HCT116 (cell line): Measurements from ENCODE around the gene DAPK3. TPM values are rescaled to one million over a fixed set of nuclear protein-coding genes. Genes with fewer than 3 reads are reported as not detected.

Source experiments
- ATAC-seq: fragments of 200-7000 bp; cut with Tn5 transposase; 2 replicates; pipeline ENCODE4 v1.9.1; 2020; ENCODE audit warnings: mild to moderate bottlenecking, moderate library complexity
- BruUV-seq: library from RNA; stranded (reverse); fragments of 400-500 nt; replicated peaks from 2 replicates; lab custom pipeline; 2021; lab: Mats Ljungman, UMichigan
- CTCF ChIA-PET: fragments of 300-600 bp; sonication (Branson Sonifier 250); formaldehyde crosslinking; loops from one replicate; lab custom pipeline; 2021; ENCODE audit warnings: antibody characterized with exemption; lab: Charles Lee
- POLR2A ChIA-PET: fragments of 300-600, 350-600 bp; sonication (Branson Sonifier 250); formaldehyde crosslinking; loops from one replicate; lab custom pipeline; 2021; ENCODE audit warnings: antibody characterized with exemption; lab: Charles Lee
- RAD21 ChIA-PET, 2 experiments: fragments of 300-600 bp; sonication (Branson Sonifier 250); formaldehyde crosslinking; loops; one replicate each; lab custom pipeline; 2023; ENCODE audit warnings: low total read pairs in 2 of 2; ENCODE audit not compliant: uncharacterized antibody in 2 of 2, unreplicated experiment in 2 of 2, low non-redundant PET in 1 of 2; lab: Charles Lee
- DNase-seq: peaks from one replicate; pipeline ENCODE4 v3.0.0-alpha.2; 2010; ENCODE audit warnings: low read depth, low spot score
- H2AFZ ChIP-seq: fragments of 200-600 bp; shearing (Covaris generic), sonication (generic); 2 replicates; pipeline ENCODE4 v1.6.1; 2017; ENCODE audit warnings: low read depth, mixed run types, mixed read lengths, antibody characterized with exemption, low read length; ENCODE audit not compliant: poor library complexity, severe bottlenecking
- H3K27ac ChIP-seq: 2 replicates; pipeline ENCODE4 v1.5.1; 2012; ENCODE audit warnings: low read depth, low read length
- H3K27me3 ChIP-seq: fragments of 200-600 bp; sonication (generic); 2 replicates; pipeline ENCODE4 v1.6.1; 2016; ENCODE audit warnings: mixed run types, low read length, mixed read lengths; ENCODE audit not compliant: insufficient read depth
- H3K36me3 ChIP-seq, 2 experiments: fragments of 200-500 bp in 1 of 2; fragments of 200-600 bp in 1 of 2; sonication (Bioruptor generic) in 1 of 2; sonication (generic) in 1 of 2; 2 replicates each; pipeline versions ENCODE4 v1.5.1 to v1.6.1; 2014 to 2016; ENCODE audit warnings: low read length in 2 of 2, inconsistent platforms in 1 of 2, mixed read lengths in 1 of 2, mixed run types in 1 of 2; ENCODE audit not compliant: insufficient read depth in 2 of 2, control insufficient read depth in 1 of 2
- H3K4me1 ChIP-seq, 2 experiments: fragments of 200-600 bp in 1 of 2; sonication (generic) in 1 of 2; 2 replicates each; pipeline versions ENCODE4 v1.5.1 to v1.6.1; 2012 to 2017; ENCODE audit warnings: low read length in 2 of 2, inconsistent platforms in 1 of 2, mild to moderate bottlenecking in 1 of 2, mixed read lengths in 1 of 2, mixed run types in 1 of 2, moderate library complexity in 1 of 2; ENCODE audit not compliant: insufficient read depth in 2 of 2, control insufficient read depth in 1 of 2
- H3K4me2 ChIP-seq: fragments of 200-600 bp; sonication (generic); 2 replicates; pipeline ENCODE4 v1.6.1; 2017; ENCODE audit warnings: mixed run types, low read length, mixed read lengths
- H3K4me3 ChIP-seq, 2 experiments: fragments of 200-600 bp in 1 of 2; sonication (generic) in 1 of 2; replicated peaks in 1 of 2; 2 replicates each; pipeline ENCODE4 v1.5.1; 2011 to 2016; ENCODE audit warnings: low read length in 2 of 2, control low read depth in 1 of 2, low read depth in 1 of 2, mild to moderate bottlenecking in 1 of 2, mixed read lengths in 1 of 2, mixed run types in 1 of 2
- H3K79me2 ChIP-seq: fragments of 200-600 bp; sonication (generic); 2 replicates; pipeline ENCODE4 v1.6.1; 2017; ENCODE audit warnings: mild to moderate bottlenecking, mixed run types, low read length, moderate library complexity, mixed read lengths; ENCODE audit not compliant: insufficient read depth
- H3K9ac ChIP-seq: fragments of 200-600 bp; sonication (generic); 2 replicates; pipeline ENCODE4 v1.6.1; 2016; ENCODE audit warnings: low read length, mixed read lengths
- H3K9me2 ChIP-seq: fragments of 200-600 bp; sonication (generic), shearing (Covaris generic); 2 replicates; pipeline ENCODE4 v1.6.1; 2017; ENCODE audit warnings: mixed run types, mild to moderate bottlenecking, moderate library complexity; ENCODE audit not compliant: insufficient read depth
- H3K9me3 ChIP-seq, 2 experiments: fragments of 200-500 bp in 1 of 2; fragments of 200-600 bp in 1 of 2; sonication (Bioruptor generic) in 1 of 2; sonication (generic) in 1 of 2; 2 replicates each; pipeline ENCODE4 v1.6.1; 2014 to 2017; ENCODE audit warnings: low read length in 2 of 2, mixed read lengths in 2 of 2, inconsistent platforms in 1 of 2, low read depth in 1 of 2, mild to moderate bottlenecking in 1 of 2, mixed run types in 1 of 2, moderate library complexity in 1 of 2; ENCODE audit not compliant: control insufficient read depth in 1 of 2, insufficient read depth in 1 of 2
- H4K20me1 ChIP-seq: fragments of 200-600 bp; sonication (generic), shearing (Covaris generic); 2 replicates; pipeline ENCODE4 v1.6.1; 2017; ENCODE audit warnings: mixed run types, mild to moderate bottlenecking, moderate library complexity; ENCODE audit not compliant: insufficient read depth
- ATF3 ChIP-seq: IDR thresholded peaks from 2 replicates; pipeline ENCODE4 v1.6.1; 2012
- MAX ChIP-seq: IDR thresholded peaks from 2 replicates; pipeline ENCODE4 v1.6.1; 2012
- POLR2A ChIP-seq: IDR thresholded peaks from 2 replicates; pipeline ENCODE4 v1.7.0; 2011; ENCODE audit warnings: borderline replicate concordance; ENCODE audit not compliant: insufficient read depth, insufficient read length; ENCODE audit errors: extremely low read depth
- POLR2AphosphoS5 ChIP-seq: IDR thresholded peaks from 2 replicates; pipeline ENCODE4 v1.6.1; 2011; ENCODE audit warnings: mild to moderate bottlenecking, low read depth, low read length, moderate library complexity
- SP1 ChIP-seq: IDR thresholded peaks from 2 replicates; pipeline ENCODE4 v1.6.1; 2012; ENCODE audit warnings: low read depth
- ZNF274 ChIP-seq: fragments of 200-500 bp; sonication (Bioruptor generic); IDR thresholded peaks from 2 replicates; pipeline ENCODE4 v1.6.1; 2014; ENCODE audit warnings: mild to moderate bottlenecking, low read depth, low read length, inconsistent platforms
- intact Hi-C: fragments of 100-400 bp; cut with micrococcal nuclease; formaldehyde crosslinking; loops from 2 replicates; pipeline ENCODE4 v1.10.0; 2022
- total RNA-seq: library from RNA; stranded (reverse); gene quantifications from one replicate; pipeline ENCODE4 v1.2.1, GENCODE V29; 2021; ENCODE audit not compliant: unreplicated experiment

The DAPK3 gene
- total RNA-seq, 1 experiment from 2014 or later = 54.8 TPM

GRCh38 chr19:3984584-3984907 lies 13.6 kb upstream of the DAPK3 start:
- BruUV-seq = TSS peak; percentile 58
- peaks cover 52% of the 10 kb centered on the region; the same call in 1 of the 2 replicates for H4K20me1 ChIP-seq
- ATAC-seq = no peak
- H3K36me3 ChIP-seq = peaks cover 43 to 54% of the 10 kb centered on the region in 2 experiments
- H3K79me2 ChIP-seq = peaks cover 58% of the 10 kb centered on the region
- ChIA-PET CTCF (interaction anchor here (1.0 to 2.1 kb wide), 3 partner anchors 17 to 224 kb away, joined by 3 to 14 read pairs (median 4); no protein-coding TSS in a partner anchor), RAD21 (no interaction called here), POLR2A (interaction anchor here (1.9 to 3.1 kb wide), 4 partner anchors 8 to 132 kb away, joined by 9 to 60 read pairs (median 11); partner anchors contain the start of gene DAPK3)
- no peak for DNase-seq
- peak overlapping the region; percentile 95 for H3K4me3 ChIP-seq
- intact Hi-C loops = no loop called here
- peaks cover 22 to 50% of the 10 kb centered on the region in 2 experiments for H3K4me1 ChIP-seq
- TF ChIP-seq ZNF274 (no peak), ATF3 (no peak), POLR2A (no peak), MAX (no peak), SP1 (no peak)
- no peaks in the 10 kb centered on the region for H3K9me3 ChIP-seq
- H3K27ac ChIP-seq = peak overlapping the region; percentile 98
- no peaks in the 10 kb centered on the region for H3K9me2 ChIP-seq
- H3K9ac ChIP-seq = peak overlapping the region; percentile 99
- no peaks in the 10 kb centered on the region for H3K27me3 ChIP-seq
- no peak overlapping the region for H2AFZ ChIP-seq
- peak overlapping the region; percentile 84 for H3K4me2 ChIP-seq

- Histone ChIP-seq H3K27me3 (no peaks in the 10 kb centered on the region), H3K9me3 (no peaks in the 10 kb centered on the region)
- POLR2A ChIA-PET = interaction anchor here (2.2 to 3.1 kb wide), 2 partner anchors 9 to 13 kb away, joined by 9 to 60 read pairs; partner anchors contain the start of gene DAPK3
Observed at GRCh38 chr19:3983936-3984583, 13.2 kb upstream of the DAPK3 start.

More at GRCh38 chr19:3983936-3984583, 13.2 kb upstream of the DAPK3 start:
- peaks cover 63% of the 10 kb centered on the region for H3K79me2 ChIP-seq
- ChIA-PET CTCF (no interaction called here), RAD21 (no interaction called here)
- intact Hi-C loops = no loop called here
- H4K20me1 ChIP-seq = peaks cover 56% of the 10 kb centered on the region; the same call in 1 of the 2 replicates
- H2AFZ ChIP-seq = no peak overlapping the region
- DNase-seq = no peak
- TF ChIP-seq MAX = peak; percentile 69
- TF ChIP-seq POLR2AphosphoS5 = no peak
- no peaks in the 10 kb centered on the region for H3K9me2 ChIP-seq
- peak overlapping the region; percentile 98 for H3K27ac ChIP-seq
- H3K36me3 ChIP-seq = peaks cover 47 to 59% of the 10 kb centered on the region in 2 experiments
- H3K4me1 ChIP-seq = peaks cover 22 to 53% of the 10 kb centered on the region in 2 experiments
- peak overlapping the region; percentile 99 for H3K9ac ChIP-seq
- no peak for ATAC-seq
- peak overlapping the region; percentile 95 for H3K4me3 ChIP-seq
- BruUV-seq = no TSS peak
- peak overlapping the region; percentile 84 for H3K4me2 ChIP-seq
